K562 (cell line): ENCODE measurements around the gene SFI1.
A peak's percentile ranks its signal among the peaks of the same experiment; 100 is the strongest.

Source experiments
- CBX5 ChIP-seq: IDR thresholded peaks from 2 replicates; pipeline ENCODE4 v1.6.1; 2014; ENCODE audit warnings: low read depth, borderline replicate concordance
- CEBPB ChIP-seq: fragments of 450-650 bp; IDR thresholded peaks from 2 replicates; pipeline ENCODE4 v1.6.1; 2016; ENCODE audit warnings: missing genetic modification characterization, missing compliant biosample characterization
- NR1H2 ChIP-seq: sonication (generic); formaldehyde crosslinking; IDR thresholded peaks from 2 replicates; pipeline ENCODE4 v1.4.0; 2020; ENCODE audit warnings: mild to moderate bottlenecking, missing genetic modification reagents
- RAD21 ChIP-seq, 2 experiments: fragments of 250-450 bp in 1 of 2; fragments of 450-650 bp in 1 of 2; sonication (Bioruptor Pico) in 1 of 2; formaldehyde crosslinking in 1 of 2; IDR thresholded peaks in 1 of 2; conservative IDR thresholded peaks in 1 of 2; 2 replicates each; pipeline versions ENCODE4 v1.4.0 to v1.8.0; 2020 to 2022; ENCODE audit warnings: mild to moderate bottlenecking in 2 of 2, moderate library complexity in 1 of 2
- SAP30 ChIP-seq: fragments of 200-600 bp; sonication (generic); IDR thresholded peaks from 2 replicates; pipeline ENCODE4 v1.6.1; 2012; ENCODE audit warnings: borderline replicate concordance, low read depth, mild to moderate bottlenecking, moderate library complexity, low read length, control low read depth, inconsistent platforms; ENCODE audit not compliant: insufficient read depth, poor library complexity, severe bottlenecking
- TGIF2 ChIP-seq: sonication (generic); formaldehyde crosslinking; IDR thresholded peaks from 2 replicates; pipeline ENCODE4 v1.8.1; 2022; ENCODE audit warnings: mild to moderate bottlenecking, missing genetic modification reagents, moderate library complexity
- ZNF143 ChIP-seq: sonication (generic); formaldehyde crosslinking; IDR thresholded peaks from 2 replicates; pipeline ENCODE4 v1.9.0; 2022; ENCODE audit warnings: mild to moderate bottlenecking, missing genetic modification reagents
- ZNF263 ChIP-seq: sonication (generic); formaldehyde crosslinking; IDR thresholded peaks from 2 replicates; pipeline ENCODE4 v1.8.0; 2022; ENCODE audit warnings: mild to moderate bottlenecking, missing genetic modification reagents, borderline replicate concordance
- ZNF274 ChIP-seq: IDR thresholded peaks from 2 replicates; pipeline ENCODE4 v1.6.1; 2011; ENCODE audit warnings: low read depth, mild to moderate bottlenecking, low read length, moderate library complexity, borderline replicate concordance
- TF ChIP-seq, protein P1 (sequence below), 2 experiments: IDR thresholded peaks in 1 of 2; conservative IDR thresholded peaks in 1 of 2; 2 replicates each; pipeline ENCODE4 v1.6.1; 2016; ENCODE audit warnings: low read depth in 2 of 2, mild to moderate bottlenecking in 1 of 2, missing compliant biosample characterization in 1 of 2, missing genetic modification characterization in 1 of 2, moderate library complexity in 1 of 2
- TF ChIP-seq, protein P2 (sequence below), 2 experiments: fragments of 450-650 bp; formaldehyde crosslinking in 1 of 2; IDR thresholded peaks; 2 replicates each; pipeline versions ENCODE4 v1.4.0 to v1.6.1; 2014 to 2020; ENCODE audit warnings: mild to moderate bottlenecking in 2 of 2, borderline replicate concordance in 1 of 2, low read depth in 1 of 2
- TF ChIP-seq, protein P3 (sequence below): IDR thresholded peaks from 2 replicates; pipeline ENCODE4 v1.6.1; 2012; ENCODE audit warnings: low read depth, low read length, improper control_type of control experiment, borderline replicate concordance

DNA sequence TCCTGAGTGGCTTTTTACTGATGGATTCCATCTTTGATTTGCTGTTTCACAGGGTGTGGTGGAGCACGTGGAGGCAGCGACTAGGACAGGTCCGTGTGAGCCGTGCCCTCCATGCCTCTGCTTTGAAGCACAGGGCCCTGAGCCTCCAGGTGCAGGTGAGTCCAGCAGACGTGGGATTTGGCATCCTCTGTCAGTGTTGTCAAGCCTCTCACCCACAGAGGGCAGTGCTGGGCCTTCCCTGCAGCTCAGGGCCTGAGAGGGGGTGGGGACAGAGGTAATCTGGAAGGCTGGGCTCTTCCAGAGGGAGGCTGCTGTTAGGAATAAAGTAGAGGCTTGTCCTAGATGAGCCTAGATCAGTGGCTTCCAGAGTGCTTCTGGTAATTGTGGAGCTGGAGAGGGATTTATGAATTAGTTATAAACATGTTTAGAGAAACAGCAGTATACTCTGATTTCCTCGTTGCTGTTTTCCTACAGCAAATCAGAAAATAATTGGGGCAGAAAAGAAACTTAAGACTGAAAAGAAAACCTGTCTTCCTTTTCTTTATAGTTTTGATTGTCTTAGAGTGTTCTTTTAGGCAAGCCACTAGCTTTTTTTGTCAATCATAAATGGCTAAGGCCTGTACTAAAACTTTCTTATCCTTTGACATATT lies 65.0 kb downstream of the SFI1 start:
- TF ChIP-seq TGIF2 (no peak), NR1H2 (no peak), RAD21 (CRISPR knock-in tag; conservative IDR thresholded peaks at IDR 0.05 in 1 of 2, IDR thresholded peaks at IDR 0.05 in 1 of 2) (peak; percentile 74 to 90), ZNF143 (no peak), ZNF263 (no peak), ZNF274 (no peak), CBX5 (no peak), SAP30 (no peak), CEBPB (tag) (no peak)
- TF ChIP-seq, protein P1, sequence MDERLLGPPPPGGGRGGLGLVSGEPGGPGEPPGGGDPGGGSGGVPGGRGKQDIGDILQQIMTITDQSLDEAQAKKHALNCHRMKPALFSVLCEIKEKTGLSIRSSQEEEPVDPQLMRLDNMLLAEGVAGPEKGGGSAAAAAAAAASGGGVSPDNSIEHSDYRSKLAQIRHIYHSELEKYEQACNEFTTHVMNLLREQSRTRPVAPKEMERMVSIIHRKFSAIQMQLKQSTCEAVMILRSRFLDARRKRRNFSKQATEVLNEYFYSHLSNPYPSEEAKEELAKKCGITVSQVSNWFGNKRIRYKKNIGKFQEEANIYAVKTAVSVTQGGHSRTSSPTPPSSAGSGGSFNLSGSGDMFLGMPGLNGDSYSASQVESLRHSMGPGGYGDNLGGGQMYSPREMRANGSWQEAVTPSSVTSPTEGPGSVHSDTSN (CRISPR knock-in tag; IDR thresholded peaks at IDR 0.05; ENCODE audit: low read depth), result no peak
- TF ChIP-seq, protein P1 (tag; conservative IDR thresholded peaks at IDR 0.05; ENCODE audit: low read depth), result no peak
- TF ChIP-seq, protein P2, sequence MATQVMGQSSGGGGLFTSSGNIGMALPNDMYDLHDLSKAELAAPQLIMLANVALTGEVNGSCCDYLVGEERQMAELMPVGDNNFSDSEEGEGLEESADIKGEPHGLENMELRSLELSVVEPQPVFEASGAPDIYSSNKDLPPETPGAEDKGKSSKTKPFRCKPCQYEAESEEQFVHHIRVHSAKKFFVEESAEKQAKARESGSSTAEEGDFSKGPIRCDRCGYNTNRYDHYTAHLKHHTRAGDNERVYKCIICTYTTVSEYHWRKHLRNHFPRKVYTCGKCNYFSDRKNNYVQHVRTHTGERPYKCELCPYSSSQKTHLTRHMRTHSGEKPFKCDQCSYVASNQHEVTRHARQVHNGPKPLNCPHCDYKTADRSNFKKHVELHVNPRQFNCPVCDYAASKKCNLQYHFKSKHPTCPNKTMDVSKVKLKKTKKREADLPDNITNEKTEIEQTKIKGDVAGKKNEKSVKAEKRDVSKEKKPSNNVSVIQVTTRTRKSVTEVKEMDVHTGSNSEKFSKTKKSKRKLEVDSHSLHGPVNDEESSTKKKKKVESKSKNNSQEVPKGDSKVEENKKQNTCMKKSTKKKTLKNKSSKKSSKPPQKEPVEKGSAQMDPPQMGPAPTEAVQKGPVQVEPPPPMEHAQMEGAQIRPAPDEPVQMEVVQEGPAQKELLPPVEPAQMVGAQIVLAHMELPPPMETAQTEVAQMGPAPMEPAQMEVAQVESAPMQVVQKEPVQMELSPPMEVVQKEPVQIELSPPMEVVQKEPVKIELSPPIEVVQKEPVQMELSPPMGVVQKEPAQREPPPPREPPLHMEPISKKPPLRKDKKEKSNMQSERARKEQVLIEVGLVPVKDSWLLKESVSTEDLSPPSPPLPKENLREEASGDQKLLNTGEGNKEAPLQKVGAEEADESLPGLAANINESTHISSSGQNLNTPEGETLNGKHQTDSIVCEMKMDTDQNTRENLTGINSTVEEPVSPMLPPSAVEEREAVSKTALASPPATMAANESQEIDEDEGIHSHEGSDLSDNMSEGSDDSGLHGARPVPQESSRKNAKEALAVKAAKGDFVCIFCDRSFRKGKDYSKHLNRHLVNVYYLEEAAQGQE (IDR thresholded peaks at IDR 0.05; ENCODE audit: borderline replicate concordance), result peak; percentile 85; the same call in 1 of the 2 replicates
- TF ChIP-seq, protein P2 (CRISPR knock-in tag; IDR thresholded peaks at IDR 0.05; ENCODE audit: low read depth), result no peak; the same call in 1 of the 2 replicates
- TF ChIP-seq, protein P3, sequence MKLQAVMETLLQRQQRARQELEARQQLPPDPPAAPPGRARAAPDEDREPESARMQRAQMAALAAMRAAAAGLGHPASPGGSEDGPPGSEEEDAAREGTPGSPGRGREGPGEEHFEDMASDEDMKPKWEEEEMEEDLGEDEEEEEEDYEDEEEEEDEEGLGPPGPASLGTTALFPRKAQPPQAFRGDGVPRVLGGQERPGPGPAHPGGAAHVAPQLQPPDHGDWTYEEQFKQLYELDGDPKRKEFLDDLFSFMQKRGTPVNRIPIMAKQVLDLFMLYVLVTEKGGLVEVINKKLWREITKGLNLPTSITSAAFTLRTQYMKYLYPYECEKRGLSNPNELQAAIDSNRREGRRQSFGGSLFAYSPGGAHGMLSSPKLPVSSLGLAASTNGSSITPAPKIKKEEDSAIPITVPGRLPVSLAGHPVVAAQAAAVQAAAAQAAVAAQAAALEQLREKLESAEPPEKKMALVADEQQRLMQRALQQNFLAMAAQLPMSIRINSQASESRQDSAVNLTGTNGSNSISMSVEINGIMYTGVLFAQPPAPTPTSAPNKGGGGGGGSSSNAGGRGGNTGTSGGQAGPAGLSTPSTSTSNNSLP, result no peak
